ENCODE data around the gene CIC. TPM values are rescaled to one million over a fixed set of nuclear protein-coding genes. Genes with fewer than 3 reads are reported as not detected.
"Not testable (repeated sequence)": the region's sequence is repeated elsewhere in the genome, so short reads cannot be mapped to it uniquely, and the experiment has no call there.

Gene CIC
- total RNA-seq, 2 donors from 2014 or later: 40.5 to 61.0 TPM

DNA sequence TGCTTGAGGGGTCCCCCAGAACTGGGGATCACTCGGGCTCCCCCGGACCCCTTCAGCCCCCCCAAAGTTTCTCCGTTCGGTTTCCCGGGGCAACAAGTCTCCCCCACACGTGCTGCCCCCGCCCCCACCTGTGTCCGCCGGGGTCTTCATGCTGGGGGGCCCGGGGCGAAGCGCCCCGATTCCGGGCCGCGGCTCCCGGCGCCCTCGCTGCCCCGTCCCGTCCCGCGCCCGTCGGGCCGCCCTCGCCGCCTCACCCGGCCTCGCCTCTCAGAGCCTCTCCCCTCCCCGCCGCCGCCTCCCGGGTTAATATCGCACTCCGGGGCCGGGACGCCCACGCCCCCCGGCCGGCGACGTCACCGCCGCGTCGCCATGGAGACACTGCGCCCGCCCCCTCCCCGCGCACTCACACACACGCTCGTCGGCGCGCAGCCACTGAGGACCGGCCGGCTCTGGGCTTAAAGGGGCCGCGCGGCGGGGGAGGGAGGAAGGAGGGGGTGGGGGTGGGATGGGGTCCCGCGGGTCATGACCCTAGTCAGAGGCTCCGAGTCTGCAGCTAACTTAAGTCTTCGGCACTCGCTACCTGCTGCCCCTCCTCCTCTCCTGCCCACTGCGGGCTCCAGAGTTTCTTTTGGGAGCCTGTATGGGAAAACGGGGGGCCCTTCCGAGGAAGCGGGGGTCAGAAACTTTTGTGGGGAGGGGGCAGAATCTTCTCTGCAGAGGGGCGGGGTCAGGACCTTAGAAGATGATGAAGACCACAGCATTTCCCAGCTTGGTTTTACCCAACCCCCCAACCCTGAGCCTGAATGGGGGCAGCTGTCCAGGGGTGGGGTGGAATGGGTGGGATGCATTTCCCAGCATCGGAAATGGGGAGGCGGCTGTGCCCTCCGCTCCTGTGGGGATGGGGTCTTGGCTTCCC lies 13.9 kb upstream of the CIC start, which contains the start of gene ERF:
TSS of gene ERF (minus strand) at position 279 of the 916 bp plus-strand sequence. CDS start at position 150, 129 bp downstream.
- H3K9me3 ChIP-seq: no peaks in the 10 kb centered on the region
- peak within 1 kb of the TSS; percentile 61 to 92 for H3K4me3 ChIP-seq
- no peaks in the 10 kb centered on the region for H3K27me3 ChIP-seq
- H3K27ac ChIP-seq: peak within 1 kb of the TSS; percentile 94 to 99 (median 98)
- TF ChIP-seq, protein P1, sequence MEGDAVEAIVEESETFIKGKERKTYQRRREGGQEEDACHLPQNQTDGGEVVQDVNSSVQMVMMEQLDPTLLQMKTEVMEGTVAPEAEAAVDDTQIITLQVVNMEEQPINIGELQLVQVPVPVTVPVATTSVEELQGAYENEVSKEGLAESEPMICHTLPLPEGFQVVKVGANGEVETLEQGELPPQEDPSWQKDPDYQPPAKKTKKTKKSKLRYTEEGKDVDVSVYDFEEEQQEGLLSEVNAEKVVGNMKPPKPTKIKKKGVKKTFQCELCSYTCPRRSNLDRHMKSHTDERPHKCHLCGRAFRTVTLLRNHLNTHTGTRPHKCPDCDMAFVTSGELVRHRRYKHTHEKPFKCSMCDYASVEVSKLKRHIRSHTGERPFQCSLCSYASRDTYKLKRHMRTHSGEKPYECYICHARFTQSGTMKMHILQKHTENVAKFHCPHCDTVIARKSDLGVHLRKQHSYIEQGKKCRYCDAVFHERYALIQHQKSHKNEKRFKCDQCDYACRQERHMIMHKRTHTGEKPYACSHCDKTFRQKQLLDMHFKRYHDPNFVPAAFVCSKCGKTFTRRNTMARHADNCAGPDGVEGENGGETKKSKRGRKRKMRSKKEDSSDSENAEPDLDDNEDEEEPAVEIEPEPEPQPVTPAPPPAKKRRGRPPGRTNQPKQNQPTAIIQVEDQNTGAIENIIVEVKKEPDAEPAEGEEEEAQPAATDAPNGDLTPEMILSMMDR (IDR thresholded peaks at IDR 0.05): no peak
- peak; percentile 77 to 98 (median 89) for TF ChIP-seq POLR2A (IDR thresholded peaks at IDR 0.05)
- peaks cover 34% of the 10 kb centered on the region for H3K4me1 ChIP-seq
- peak; percentile 95 to 96 (median 96) for DNase-seq
- ATAC-seq: peak; percentile 88
- no peaks in the 10 kb centered on the region for H3K36me3 ChIP-seq (replicated peaks in 1 of 2; ENCODE audit: insufficient read depth in 1 of 2, low read depth in 2 of 2)
- WGBS, 2 donors: 0 to 1% methylated on average over 3 to 64 of the region's 75 CpGs
- intact Hi-C loops (cut with DNase I): no loop called here

DNA sequence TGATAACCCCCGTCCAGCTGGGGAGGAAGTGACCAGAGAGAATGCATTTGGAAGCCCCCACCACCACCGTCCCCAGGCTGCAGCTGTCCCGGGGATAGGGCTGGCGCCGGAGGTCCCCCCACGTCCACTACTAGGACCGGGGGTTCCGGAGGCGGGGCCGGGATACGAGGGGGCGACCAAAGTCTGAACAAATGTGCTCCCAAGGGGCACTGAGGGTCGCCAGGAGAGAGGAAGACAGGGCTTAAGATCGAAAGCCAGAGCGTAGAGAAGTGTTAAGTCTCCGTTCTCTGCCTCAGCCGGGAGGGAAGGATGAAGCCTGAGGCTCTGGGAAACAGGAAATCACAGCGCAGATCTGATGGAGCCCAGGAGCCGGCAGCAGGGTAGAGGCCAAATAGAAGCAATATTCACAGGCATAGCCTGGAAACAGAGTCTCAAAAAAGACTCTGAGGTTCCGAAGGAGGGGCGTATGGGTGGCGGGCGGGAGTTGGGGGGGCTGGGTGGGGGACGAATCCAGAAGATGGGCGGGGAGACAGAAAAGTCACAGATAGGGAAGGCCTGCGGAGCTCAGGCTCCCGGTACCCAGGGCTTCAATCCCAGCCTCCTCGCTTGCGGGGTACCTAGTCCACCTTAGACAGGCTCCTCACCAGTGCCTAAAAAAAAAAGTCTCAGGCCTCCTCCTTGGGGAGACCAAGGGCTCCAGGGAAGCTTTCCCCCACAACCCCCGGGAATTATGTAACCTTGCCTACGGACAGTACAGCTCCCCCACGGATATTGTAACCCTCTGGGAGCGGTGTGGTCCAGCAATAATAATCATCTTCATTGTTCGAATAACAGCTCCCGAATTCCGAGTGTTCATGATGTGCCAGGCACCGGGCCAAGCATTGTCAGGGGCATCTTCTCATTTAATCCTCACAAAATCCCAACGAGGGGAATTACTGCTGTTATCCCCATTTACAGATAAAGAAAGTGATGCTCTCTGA lies 13.0 kb upstream of the CIC start:
- H3K27me3 ChIP-seq: no peaks in the 10 kb centered on the region
- no peaks in the 10 kb centered on the region for H3K36me3 ChIP-seq (replicated peaks in 1 of 2; ENCODE audit: insufficient read depth in 1 of 2, low read depth in 2 of 2)
- no peaks in the 10 kb centered on the region for H3K9me3 ChIP-seq
- peak overlapping the region in 1 of 2 donors; percentile 37 for H3K4me3 ChIP-seq
- peak overlapping the region; percentile 94 to 99 (median 98) for H3K27ac ChIP-seq
- intact Hi-C loops (cut with DNase I): no loop called here
- peak in 2 of 3 donors; percentile 35 to 48 for TF ChIP-seq POLR2A (IDR thresholded peaks at IDR 0.05)
- TF ChIP-seq, protein P1 (IDR thresholded peaks at IDR 0.05): no peak
- ATAC-seq (no peak), DNase-seq (peak in 3 of 4 donors; percentile 38 to 46 (median 41))
- H3K4me1 ChIP-seq: peaks cover 24% of the 10 kb centered on the region
- 13 to 15% methylated on average over 15 to 38 of the region's 38 CpGs for WGBS, 2 donors

DNA sequence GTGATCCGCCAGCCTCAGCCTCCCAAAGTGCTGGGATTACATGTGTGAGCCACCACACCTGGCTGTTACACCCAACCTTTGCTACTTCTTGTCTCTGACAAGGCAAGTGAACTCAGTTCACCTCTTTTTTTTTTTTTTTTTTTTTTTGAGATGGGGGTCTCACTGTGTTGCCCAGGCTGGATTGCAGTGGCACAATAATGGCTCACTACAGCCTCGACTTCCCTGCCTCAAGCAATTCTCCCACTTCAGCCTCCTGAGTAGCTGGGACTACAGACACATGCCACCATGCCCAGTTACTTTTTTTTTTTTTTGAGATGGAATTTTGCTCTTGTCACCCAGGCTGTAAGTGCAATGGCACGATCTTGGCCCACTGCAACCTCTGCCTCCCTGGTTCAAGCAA lies 11.2 kb upstream of the CIC start:
- H3K9me3 ChIP-seq; intact Hi-C loops (cut with DNase I); H3K27ac ChIP-seq; ATAC-seq; H3K36me3 ChIP-seq (replicated peaks in 1 of 2; ENCODE audit: insufficient read depth in 1 of 2, low read depth in 2 of 2); H3K27me3 ChIP-seq; DNase-seq; H3K4me3 ChIP-seq; H3K4me1 ChIP-seq: not testable (repeated sequence)
- 78 to 82% methylated on average over 3 of the region's 3 CpGs for WGBS, 2 donors

DNA sequence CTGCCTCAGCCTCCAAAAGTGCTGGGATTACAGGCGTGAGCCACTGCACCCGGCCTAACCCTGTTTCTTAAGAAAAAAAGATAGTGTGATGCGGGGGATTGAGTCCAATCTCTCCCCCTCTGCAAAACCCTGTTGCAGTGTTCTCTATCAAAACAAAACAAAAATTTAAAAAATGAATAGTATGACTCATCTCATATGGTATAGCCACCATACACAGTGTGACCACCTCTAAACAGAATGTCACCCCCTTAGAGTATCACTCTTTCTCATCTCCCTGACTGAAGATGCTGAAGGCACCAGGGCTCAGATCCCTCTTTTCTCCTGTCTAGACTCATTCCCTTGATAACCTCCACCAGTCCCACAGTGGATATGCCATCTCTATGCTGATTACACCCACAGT lies 7.3 kb upstream of the CIC start:
- intact Hi-C loops (cut with DNase I): no loop called here
- no peaks in the 10 kb centered on the region for H3K27me3 ChIP-seq
- TF ChIP-seq POLR2A (IDR thresholded peaks at IDR 0.05): no peak
- TF ChIP-seq, protein P1 (IDR thresholded peaks at IDR 0.05): no peak
- ATAC-seq (no peak), DNase-seq (no peak)
- H3K9me3 ChIP-seq: no peaks in the 10 kb centered on the region
- H3K27ac ChIP-seq: no peak overlapping the region
- WGBS, 2 donors: 83 to 84% methylated on average over 3 of the region's 3 CpGs
- H3K4me1 ChIP-seq: no peaks in the 10 kb centered on the region
- no peaks in the 10 kb centered on the region for H3K36me3 ChIP-seq (replicated peaks in 1 of 2; ENCODE audit: insufficient read depth in 1 of 2, low read depth in 2 of 2)
- no peak overlapping the region for H3K4me3 ChIP-seq

DNA sequence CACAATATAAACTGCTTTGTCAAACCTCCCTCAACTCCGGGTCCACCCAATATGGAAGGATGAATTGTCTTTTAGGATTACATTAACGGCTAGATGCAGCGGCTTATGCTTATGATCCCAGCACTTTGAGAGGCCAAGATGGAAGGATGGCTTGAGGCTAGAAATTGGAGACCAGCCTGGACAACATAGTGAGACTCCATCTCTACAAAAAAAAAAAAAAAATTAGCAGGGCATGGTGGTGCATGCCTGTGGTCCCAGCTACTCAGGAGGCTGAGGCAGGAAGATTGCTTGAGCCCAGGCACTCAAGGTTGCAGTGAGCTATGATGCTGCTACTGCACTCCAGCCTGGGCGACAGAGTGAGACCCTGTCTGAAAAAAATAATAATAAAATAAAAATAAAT lies 2.9 kb upstream of the CIC start:
- H3K4me3 ChIP-seq; ATAC-seq; H3K27me3 ChIP-seq; H3K9me3 ChIP-seq; H3K27ac ChIP-seq; DNase-seq; H3K36me3 ChIP-seq (replicated peaks in 1 of 2; ENCODE audit: insufficient read depth in 1 of 2, low read depth in 2 of 2); intact Hi-C loops (cut with DNase I): not testable (repeated sequence)
- H3K4me1 ChIP-seq: peaks cover 24% of the 10 kb centered on the region
- 82 to 87% methylated on average over 4 of the region's 4 CpGs for WGBS, 2 donors

DNA sequence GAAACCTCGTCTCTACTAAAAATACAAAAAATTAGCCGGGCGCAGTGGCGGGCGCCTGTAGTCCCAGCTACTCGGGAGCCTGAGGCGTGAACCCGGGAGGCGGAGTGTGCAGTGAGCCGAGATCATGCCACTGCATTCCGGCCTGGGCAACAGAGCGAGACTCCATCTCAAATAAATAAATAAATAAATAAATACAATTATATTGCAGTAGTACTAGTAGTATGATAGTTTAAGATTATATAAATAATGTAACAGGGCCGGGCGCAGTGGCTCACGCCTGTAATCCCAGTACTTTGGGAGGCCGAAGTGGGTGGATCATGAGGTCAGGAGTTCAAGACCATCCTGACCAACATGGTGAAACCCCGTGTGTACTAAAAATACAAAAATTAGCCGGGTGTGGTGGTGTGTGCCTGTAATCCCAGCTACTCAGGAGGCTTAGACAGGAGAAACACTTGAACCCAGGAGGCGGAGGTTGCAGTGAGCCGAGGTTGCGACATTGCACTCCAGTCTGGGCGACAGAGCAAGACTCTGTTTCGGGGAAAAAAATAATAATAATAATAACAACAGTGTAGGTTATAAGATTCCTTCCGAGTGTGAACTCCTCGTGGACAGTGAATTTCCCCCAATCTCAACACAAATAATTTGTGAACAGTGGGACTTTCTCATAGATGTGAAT lies 2.0 kb upstream of the CIC start:
- ATAC-seq; intact Hi-C loops (cut with DNase I); H3K4me3 ChIP-seq; H3K9me3 ChIP-seq; H3K36me3 ChIP-seq (replicated peaks in 1 of 2; ENCODE audit: insufficient read depth in 1 of 2, low read depth in 2 of 2); H3K27me3 ChIP-seq: not testable (repeated sequence)
- WGBS, 2 donors: 90 to 91% methylated on average over 25 of the region's 25 CpGs
- peak in 1 of 4 donors; percentile 12 for DNase-seq
- Histone ChIP-seq H3K4me1 (peaks cover 34% of the 10 kb centered on the region), H3K27ac (peak overlapping the region in 3 of 4 donors; percentile 99 to 100 (median 99))

Measured in body of pancreas (tissue), 4 donors.